ENCODE results near the gene NAA80. TPM values are rescaled to one million over a fixed set of nuclear protein-coding genes. Genes with fewer than 3 reads are reported as not detected.

Gene NAA80
- polyA plus RNA-seq, 1 donor: 9.6 TPM

- WGBS (ENCODE audit: insufficient coverage, low lambda C conversion rate): no CpG with 5 or more reads among the region's 21 CpGs
- Histone ChIP-seq H3K4me1 (ENCODE audit: control insufficient read depth, insufficient read depth, low read length) (peaks cover 90% of the 10 kb centered on the region), H3K27me3 (ENCODE audit: control insufficient read depth, insufficient read depth, low read length) (peaks cover 5% of the 10 kb centered on the region), H3K4me3 (ENCODE audit: low read length) (peak within 1 kb of the TSS; percentile 75), H3K36me3 (ENCODE audit: control insufficient read depth, insufficient read depth, low read length) (peaks cover 5% of the 10 kb centered on the region), H3K27ac (ENCODE audit: low read length) (peak within 1 kb of the TSS; percentile 98), H3K9me3 (ENCODE audit: control insufficient read depth, low read depth, low read length) (peaks cover 5% of the 10 kb centered on the region)
- DNase-seq: peak; percentile 94 to 97
Observed at GRCh38 chr3:50268703-50269451, 30.3 kb downstream of the NAA80 start, which contains the start of gene SEMA3B. Gene SEMA3B (plus strand): TSS chr3:50269147. CDS start chr3:50269241, 94 bp downstream.

- Histone ChIP-seq H3K27me3 (ENCODE audit: control insufficient read depth, insufficient read depth, low read length) (peaks cover under 1% of the 10 kb centered on the region), H3K36me3 (ENCODE audit: control insufficient read depth, insufficient read depth, low read length) (peaks cover 2% of the 10 kb centered on the region), H3K4me3 (ENCODE audit: low read length) (no peak overlapping the region), H3K4me1 (ENCODE audit: control insufficient read depth, insufficient read depth, low read length) (peaks cover 86% of the 10 kb centered on the region), H3K27ac (ENCODE audit: low read length) (peak overlapping the region; percentile 98), H3K9me3 (ENCODE audit: control insufficient read depth, low read depth, low read length) (no peaks in the 10 kb centered on the region)
- no CpG with 5 or more reads among the region's 3 CpGs for WGBS (ENCODE audit: insufficient coverage, low lambda C conversion rate)
- peak in 1 of 2 donors; percentile 44 for DNase-seq
Observed at GRCh38 chr3:50268276-50268675, 30.9 kb downstream of the NAA80 start.

- peak in 1 of 2 donors; percentile 74 for DNase-seq
- no CpG with 5 or more reads among the region's 22 CpGs for WGBS (ENCODE audit: insufficient coverage, low lambda C conversion rate)
- Histone ChIP-seq H3K27me3 (ENCODE audit: control insufficient read depth, insufficient read depth, low read length) (no peaks in the 10 kb centered on the region), H3K4me1 (ENCODE audit: control insufficient read depth, insufficient read depth, low read length) (peaks cover 78% of the 10 kb centered on the region), H3K4me3 (ENCODE audit: low read length) (peak overlapping the region; percentile 46), H3K9me3 (ENCODE audit: control insufficient read depth, low read depth, low read length) (no peaks in the 10 kb centered on the region), H3K27ac (ENCODE audit: low read length) (peak overlapping the region; percentile 98), H3K36me3 (ENCODE audit: control insufficient read depth, insufficient read depth, low read length) (peaks cover 2% of the 10 kb centered on the region)
Observed at GRCh38 chr3:50267280-50267913, 31.8 kb downstream of the NAA80 start.

GRCh38 chr3:50266836-50267235, 32.4 kb downstream of the NAA80 start:
- peak in 1 of 2 donors; percentile 34 for DNase-seq
- WGBS (ENCODE audit: insufficient coverage, low lambda C conversion rate): no CpG with 5 or more reads among the region's 7 CpGs
- H3K36me3 ChIP-seq (ENCODE audit: control insufficient read depth, insufficient read depth, low read length): peaks cover 1% of the 10 kb centered on the region
- H3K4me1 ChIP-seq (ENCODE audit: control insufficient read depth, insufficient read depth, low read length): peaks cover 74% of the 10 kb centered on the region
- no peaks in the 10 kb centered on the region for H3K9me3 ChIP-seq (ENCODE audit: control insufficient read depth, low read depth, low read length)
- H3K27me3 ChIP-seq (ENCODE audit: control insufficient read depth, insufficient read depth, low read length): no peaks in the 10 kb centered on the region
- peak overlapping the region; percentile 98 for H3K27ac ChIP-seq (ENCODE audit: low read length)
- peak overlapping the region; percentile 46 for H3K4me3 ChIP-seq (ENCODE audit: low read length)

GRCh38 chr3:50266017-50266416, 33.2 kb downstream of the NAA80 start:
- Histone ChIP-seq H3K27me3 (ENCODE audit: control insufficient read depth, insufficient read depth, low read length) (no peaks in the 10 kb centered on the region), H3K4me3 (ENCODE audit: low read length) (no peak overlapping the region), H3K4me1 (ENCODE audit: control insufficient read depth, insufficient read depth, low read length) (peaks cover 73% of the 10 kb centered on the region), H3K36me3 (ENCODE audit: control insufficient read depth, insufficient read depth, low read length) (no peaks in the 10 kb centered on the region), H3K9me3 (ENCODE audit: control insufficient read depth, low read depth, low read length) (no peaks in the 10 kb centered on the region), H3K27ac (ENCODE audit: low read length) (peak overlapping the region; percentile 98)
- DNase-seq: no peak
- no CpG with 5 or more reads among the region's 6 CpGs for whole genome bisulfite sequencing (ENCODE audit: insufficient coverage, low lambda C conversion rate)

GRCh38 chr3:50265571-50265970, 33.6 kb downstream of the NAA80 start:
- no peak for DNase-seq
- H3K27ac ChIP-seq (ENCODE audit: low read length): peak overlapping the region; percentile 98
- H3K9me3 ChIP-seq (ENCODE audit: control insufficient read depth, low read depth, low read length): no peaks in the 10 kb centered on the region
- WGBS (ENCODE audit: insufficient coverage, low lambda C conversion rate): no CpG with 5 or more reads among the region's 1 CpG
- H3K4me3 ChIP-seq (ENCODE audit: low read length): no peak overlapping the region
- peaks cover 73% of the 10 kb centered on the region for H3K4me1 ChIP-seq (ENCODE audit: control insufficient read depth, insufficient read depth, low read length)
- no peaks in the 10 kb centered on the region for H3K27me3 ChIP-seq (ENCODE audit: control insufficient read depth, insufficient read depth, low read length)
- H3K36me3 ChIP-seq (ENCODE audit: control insufficient read depth, insufficient read depth, low read length): no peaks in the 10 kb centered on the region

GRCh38 chr3:50264964-50265485, 34.2 kb downstream of the NAA80 start:
- peak overlapping the region; percentile 98 for H3K27ac ChIP-seq (ENCODE audit: low read length)
- H3K27me3 ChIP-seq (ENCODE audit: control insufficient read depth, insufficient read depth, low read length): no peaks in the 10 kb centered on the region
- H3K4me1 ChIP-seq (ENCODE audit: control insufficient read depth, insufficient read depth, low read length): peaks cover 71% of the 10 kb centered on the region
- H3K36me3 ChIP-seq (ENCODE audit: control insufficient read depth, insufficient read depth, low read length): no peaks in the 10 kb centered on the region
- no peak overlapping the region for H3K4me3 ChIP-seq (ENCODE audit: low read length)
- DNase-seq: peak; percentile 70 to 77
- H3K9me3 ChIP-seq (ENCODE audit: control insufficient read depth, low read depth, low read length): no peaks in the 10 kb centered on the region
- no CpG with 5 or more reads among the region's 7 CpGs for WGBS (ENCODE audit: insufficient coverage, low lambda C conversion rate)

- peak overlapping the region; percentile 98 for H3K27ac ChIP-seq (ENCODE audit: low read length)
- H3K4me1 ChIP-seq (ENCODE audit: control insufficient read depth, insufficient read depth, low read length): peaks cover 74% of the 10 kb centered on the region
- H3K36me3 ChIP-seq (ENCODE audit: control insufficient read depth, insufficient read depth, low read length): no peaks in the 10 kb centered on the region
- no peaks in the 10 kb centered on the region for H3K9me3 ChIP-seq (ENCODE audit: control insufficient read depth, low read depth, low read length)
- no peaks in the 10 kb centered on the region for H3K27me3 ChIP-seq (ENCODE audit: control insufficient read depth, insufficient read depth, low read length)
- DNase-seq: peak; percentile 94 to 96
- no peak overlapping the region for H3K4me3 ChIP-seq (ENCODE audit: low read length)
- WGBS (ENCODE audit: insufficient coverage, low lambda C conversion rate): no CpG with 5 or more reads among the region's 7 CpGs
Observed at GRCh38 chr3:50264383-50264963, 34.7 kb downstream of the NAA80 start.

GRCh38 chr3:50263478-50264382, 35.5 kb downstream of the NAA80 start:
- Histone ChIP-seq H3K36me3 (ENCODE audit: control insufficient read depth, insufficient read depth, low read length) (peaks cover 4% of the 10 kb centered on the region), H3K4me1 (ENCODE audit: control insufficient read depth, insufficient read depth, low read length) (peaks cover 72% of the 10 kb centered on the region), H3K4me3 (ENCODE audit: low read length) (no peak overlapping the region), H3K9me3 (ENCODE audit: control insufficient read depth, low read depth, low read length) (no peaks in the 10 kb centered on the region), H3K27ac (ENCODE audit: low read length) (peak overlapping the region; percentile 98), H3K27me3 (ENCODE audit: control insufficient read depth, insufficient read depth, low read length) (no peaks in the 10 kb centered on the region)
- WGBS (ENCODE audit: insufficient coverage, low lambda C conversion rate): no CpG with 5 or more reads among the region's 6 CpGs
- no peak for DNase-seq
